HEK293T (cell line): ENCODE data around the gene PFKFB2.

Source experiments
- BHLHE40 ChIP-seq: fragments of 450-650 bp; IDR thresholded peaks from 2 replicates; pipeline ENCODE4 v1.6.1; 2016; ENCODE audit warnings: mild to moderate bottlenecking, moderate library complexity, borderline replicate concordance
- CTBP1 ChIP-seq: fragments of 450-650 bp; IDR thresholded peaks from 2 replicates; pipeline ENCODE4 v1.6.1; 2016; ENCODE audit warnings: borderline replicate concordance
- ELF4 ChIP-seq: fragments of 450-650 bp; IDR thresholded peaks from 2 replicates; pipeline ENCODE4 v1.6.1; 2017; ENCODE audit warnings: antibody characterized with exemption
- FOXA1 ChIP-seq: fragments of 450-650 bp; IDR thresholded peaks from 2 replicates; pipeline ENCODE4 v1.6.1; 2016; ENCODE audit warnings: mild to moderate bottlenecking
- HDGF ChIP-seq: fragments of 450-650 bp; IDR thresholded peaks from 2 replicates; pipeline ENCODE4 v1.6.1; 2017; ENCODE audit warnings: antibody characterized with exemption, borderline replicate concordance

GRCh38 chr1:207027921-207028320, 25.2 kb upstream of the PFKFB2 start:
- TF ChIP-seq HDGF (no peak), ELF4 (no peak), CTBP1 (no peak), BHLHE40 (no peak), FOXA1 (no peak)
